SK-N-MC (cell line): ENCODE data around the gene CACNB4.

Experiments used
- EZH2 ChIP-seq: fragments of 200-600 bp; sonication (generic); IDR thresholded peaks from one replicate; pipeline ENCODE4 v1.6.1; 2017; ENCODE audit warnings: antibody characterized with exemption
- POLR2AphosphoS5 ChIP-seq: IDR thresholded peaks from 2 replicates; pipeline ENCODE4 v1.6.1; 2012; ENCODE audit warnings: mild to moderate bottlenecking, low read depth, low read length, borderline replicate concordance

- TF ChIP-seq EZH2, result no peak
- no peak for TF ChIP-seq POLR2AphosphoS5
Observed at GRCh38 chr2:152012697-152013096, 86.1 kb downstream of the CACNB4 start.
